Frontal cortex (tissue), 4 donors: Measurements from ENCODE around the gene NEGR1. TPM values are rescaled to one million over a fixed set of nuclear protein-coding genes. Genes with fewer than 3 reads are reported as not detected.

Experiments used
- DNase-seq, 2 donors: peaks; one replicate each; pipeline ENCODE4 v3.0.0; 2012; ENCODE audit warnings: low spot score in 2 of 2
- FAIRE-seq: peaks from 2 replicates; lab custom pipeline; 2012; peaks lifted over from hg19 to GRCh38; lab: Jason Lieb, UNC
- total RNA-seq: library from RNA; depleted of rRNA; stranded (reverse); fragments of >200 nt; gene quantifications from one replicate; pipeline ENCODE4 v1.2.3, GENCODE V29; 2014
- donor health status: control.
- donor health status: control.
- donor health status: control.

Gene NEGR1
- total RNA-seq, 1 donor from 2014 or later: 78.7 TPM

GRCh38 chr1:71753746-71754145 lies 528.6 kb downstream of the NEGR1 start:
- no peak for FAIRE-seq
- no peak for DNase-seq

GRCh38 chr1:71745326-71745725 lies 537.0 kb downstream of the NEGR1 start:
- FAIRE-seq (no peak), DNase-seq (no peak)

GRCh38 chr1:71743862-71744261 lies 538.5 kb downstream of the NEGR1 start:
- FAIRE-seq (no peak), DNase-seq (no peak)

GRCh38 chr1:71738910-71739309 lies 543.4 kb downstream of the NEGR1 start:
- no peak for FAIRE-seq
- DNase-seq: no peak

GRCh38 chr1:71738256-71738655 lies 544.1 kb downstream of the NEGR1 start:
- no peak for DNase-seq
- no peak for FAIRE-seq

- DNase-seq: no peak
Observed at GRCh38 chr1:71737768-71738167, 544.6 kb downstream of the NEGR1 start.

GRCh38 chr1:71733121-71733520 lies 549.2 kb downstream of the NEGR1 start:
- no peak for DNase-seq
- no peak for FAIRE-seq

More at GRCh38 chr1:71737768-71738167, 544.6 kb downstream of the NEGR1 start:
- FAIRE-seq: no peak

- DNase-seq (no peak), FAIRE-seq (no peak)
Observed at GRCh38 chr1:71721532-71721931, 560.8 kb downstream of the NEGR1 start.

- no peak for DNase-seq
- FAIRE-seq: peak; percentile 15
Observed at GRCh38 chr1:71719330-71719729, 563.0 kb downstream of the NEGR1 start.

- FAIRE-seq (no peak), DNase-seq (no peak)
Observed at GRCh38 chr1:71717186-71717585, 565.2 kb downstream of the NEGR1 start.

GRCh38 chr1:71711456-71711855 lies 570.9 kb downstream of the NEGR1 start:
- FAIRE-seq (no peak), DNase-seq (no peak)

GRCh38 chr1:71706029-71706671 lies 576.2 kb downstream of the NEGR1 start:
- DNase-seq (no peak), FAIRE-seq (no peak)

GRCh38 chr1:71698186-71698585 lies 584.2 kb downstream of the NEGR1 start:
- FAIRE-seq: no peak
- no peak for DNase-seq

- FAIRE-seq (no peak), DNase-seq (no peak)
Observed at GRCh38 chr1:71695821-71696220, 586.5 kb downstream of the NEGR1 start.

GRCh38 chr1:71695084-71695483 lies 587.3 kb downstream of the NEGR1 start:
- DNase-seq (no peak), FAIRE-seq (no peak)

GRCh38 chr1:71693581-71693980 lies 588.8 kb downstream of the NEGR1 start:
- FAIRE-seq: no peak
- no peak for DNase-seq

- peak; percentile 94 for FAIRE-seq
Observed at GRCh38 chr1:71689635-71690034, 592.7 kb downstream of the NEGR1 start.

GRCh38 chr1:71687376-71687775 lies 595.0 kb downstream of the NEGR1 start:
- DNase-seq (no peak), FAIRE-seq (no peak)

More at GRCh38 chr1:71689635-71690034, 592.7 kb downstream of the NEGR1 start:
- DNase-seq: no peak

GRCh38 chr1:71676979-71677925 lies 605.1 kb downstream of the NEGR1 start:
- no peak for DNase-seq

GRCh38 chr1:71668065-71668464 lies 614.3 kb downstream of the NEGR1 start:
- no peak for FAIRE-seq
- DNase-seq: no peak

More at GRCh38 chr1:71676979-71677925, 605.1 kb downstream of the NEGR1 start:
- FAIRE-seq: no peak

- FAIRE-seq (no peak), DNase-seq (no peak)
Observed at GRCh38 chr1:71667216-71667615, 615.1 kb downstream of the NEGR1 start.
